ENCODE results near the gene TPM2. TPM values are rescaled to one million over a fixed set of nuclear protein-coding genes. Genes with fewer than 3 reads are reported as not detected.
"Not testable (repeated sequence)": the region's sequence is repeated elsewhere in the genome, so short reads cannot be mapped to it uniquely, and the experiment has no call there.

Gene TPM2
- total RNA-seq, 1 donor from 2014 or later, result 165 TPM

DNA sequence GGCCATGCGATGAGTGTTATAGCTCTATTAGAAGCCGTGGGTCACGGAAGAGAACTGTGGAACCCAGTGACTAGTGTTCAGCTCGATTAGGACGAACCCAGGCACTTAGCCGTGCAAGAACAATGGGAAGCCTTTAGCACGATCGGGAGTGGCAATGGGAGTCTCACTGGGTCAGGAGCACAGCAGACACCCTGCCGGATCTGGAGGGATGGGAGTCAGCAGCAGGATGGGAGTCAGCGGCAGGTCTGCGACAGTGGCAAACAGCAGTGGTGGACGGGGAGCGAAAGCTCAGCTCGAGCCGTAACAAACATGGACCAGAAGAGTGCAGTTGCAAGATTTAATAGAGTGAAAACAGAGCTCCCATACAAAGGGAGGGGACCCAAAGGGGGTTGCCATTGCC is 49.3 kb downstream of the TPM2 start:
- intact Hi-C loops (cut with DNase I); ATAC-seq: not testable (repeated sequence)
- peak; percentile 32 for DNase-seq (ENCODE audit: low spot score)

DNA sequence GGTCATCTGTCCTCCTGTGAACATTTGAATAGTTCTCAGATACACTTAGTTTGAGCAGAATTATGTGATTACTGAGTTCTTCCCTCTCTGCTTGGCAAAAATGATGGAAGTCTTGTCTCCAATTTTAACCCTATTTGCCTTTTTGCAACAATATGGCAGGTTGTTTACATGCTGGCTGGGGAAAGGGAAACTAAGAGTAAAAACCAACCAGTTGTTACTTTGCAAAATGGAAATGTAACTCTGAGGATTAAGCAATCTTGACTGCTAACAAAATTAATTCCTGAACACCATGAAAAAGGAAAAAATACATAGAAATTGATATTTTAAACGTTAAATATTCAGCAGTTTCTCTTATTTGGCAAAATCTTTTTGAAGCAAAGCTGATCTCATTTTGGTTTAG is 50.1 kb downstream of the TPM2 start:
- intact Hi-C loops (cut with DNase I), result no loop called here
- DNase-seq (ENCODE audit: low spot score) (no peak), ATAC-seq (no peak)

DNA sequence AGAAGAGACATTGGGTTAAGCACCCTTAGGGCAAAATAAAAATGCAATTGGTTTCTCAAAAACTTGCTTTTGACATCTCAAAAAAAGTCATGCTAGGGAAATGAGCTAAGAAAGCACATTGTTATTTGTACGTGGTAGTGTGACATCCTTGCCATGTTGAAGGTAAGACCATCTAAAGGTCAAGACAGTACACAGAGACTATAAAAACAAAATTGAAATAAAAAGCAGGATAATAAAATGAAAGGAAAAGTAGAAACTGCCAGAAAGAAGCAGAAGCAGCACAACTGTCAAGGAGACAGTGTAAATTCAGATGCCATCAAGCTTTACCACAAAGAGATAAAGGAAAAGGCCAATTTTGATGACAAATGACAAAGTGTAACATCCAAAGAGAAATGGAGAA is 50.5 kb downstream of the TPM2 start:
- intact Hi-C loops (cut with DNase I); ATAC-seq: not testable (repeated sequence)

DNA sequence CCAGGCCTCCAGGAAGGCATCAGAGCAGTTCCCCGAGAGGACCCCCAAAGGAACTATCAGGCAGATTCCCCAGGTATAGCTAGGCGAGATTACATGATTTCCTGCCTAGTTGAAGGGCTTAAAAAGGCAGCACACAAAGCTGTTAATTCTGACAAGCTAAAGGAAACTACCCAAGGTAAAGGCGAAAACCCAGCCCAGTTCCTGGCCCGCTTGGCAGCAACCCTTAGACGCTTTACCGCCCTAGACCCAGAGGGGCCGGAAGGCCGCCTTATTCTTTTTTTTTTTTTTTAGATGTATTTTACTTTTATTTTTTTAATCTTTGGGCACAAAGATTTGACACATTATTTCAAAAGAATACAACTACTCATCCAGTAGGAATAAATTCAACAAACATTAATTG is 51.0 kb downstream of the TPM2 start:
- intact Hi-C loops (cut with DNase I); ATAC-seq: not testable (repeated sequence)
- peak; percentile 38 for DNase-seq (ENCODE audit: low spot score)

More for the DNA sequence above, 50.5 kb downstream of the TPM2 start:
- not testable (repeated sequence) for DNase-seq (ENCODE audit: low spot score)

DNA sequence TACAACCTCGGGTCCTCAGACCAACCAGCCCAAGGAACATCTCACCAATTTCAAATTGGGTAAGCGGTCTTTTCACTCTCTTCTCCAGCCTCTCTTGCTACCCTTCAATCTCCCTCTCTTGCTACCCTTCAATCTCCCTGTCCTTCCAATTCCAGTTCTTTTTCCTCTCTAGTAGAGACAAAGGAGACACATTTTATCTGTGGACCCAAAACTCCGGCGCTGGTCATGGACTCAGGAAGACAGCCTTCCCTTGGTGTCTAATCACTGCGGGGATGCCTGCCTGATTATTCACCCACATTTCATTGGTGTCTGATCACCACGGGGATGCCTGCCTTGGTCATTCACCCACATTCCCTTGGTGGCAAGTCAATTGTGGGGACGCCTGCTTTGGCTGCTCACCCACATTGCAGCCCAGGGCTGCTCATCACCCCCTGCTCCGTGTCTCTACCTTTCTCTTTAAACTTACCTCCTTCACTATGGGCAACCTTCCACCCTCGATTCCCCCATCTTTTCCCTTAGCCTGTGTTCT is 52.2 kb downstream of the TPM2 start:
- intact Hi-C loops (cut with DNase I); ATAC-seq: not testable (repeated sequence)
- DNase-seq (ENCODE audit: low spot score), result peak; percentile 5

DNA sequence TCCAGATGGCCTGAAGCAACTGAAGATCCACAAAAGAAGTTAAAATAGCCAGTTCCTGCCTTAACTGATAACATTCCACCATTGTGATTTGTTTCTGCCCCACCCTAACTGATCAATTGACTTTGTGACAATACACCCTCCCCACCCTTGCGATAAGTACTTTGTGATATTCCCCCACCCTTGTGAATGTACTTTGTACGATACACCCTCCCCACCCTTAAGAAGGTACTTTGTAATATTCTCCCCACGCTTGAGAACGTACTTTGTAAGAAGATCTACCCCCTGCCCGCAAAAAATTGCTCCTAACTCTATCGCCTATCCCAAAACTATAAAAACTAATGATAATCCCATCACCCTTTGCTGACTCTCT is 52.9 kb downstream of the TPM2 start:
- ATAC-seq; DNase-seq (ENCODE audit: low spot score); intact Hi-C loops (cut with DNase I): not testable (repeated sequence)

DNA sequence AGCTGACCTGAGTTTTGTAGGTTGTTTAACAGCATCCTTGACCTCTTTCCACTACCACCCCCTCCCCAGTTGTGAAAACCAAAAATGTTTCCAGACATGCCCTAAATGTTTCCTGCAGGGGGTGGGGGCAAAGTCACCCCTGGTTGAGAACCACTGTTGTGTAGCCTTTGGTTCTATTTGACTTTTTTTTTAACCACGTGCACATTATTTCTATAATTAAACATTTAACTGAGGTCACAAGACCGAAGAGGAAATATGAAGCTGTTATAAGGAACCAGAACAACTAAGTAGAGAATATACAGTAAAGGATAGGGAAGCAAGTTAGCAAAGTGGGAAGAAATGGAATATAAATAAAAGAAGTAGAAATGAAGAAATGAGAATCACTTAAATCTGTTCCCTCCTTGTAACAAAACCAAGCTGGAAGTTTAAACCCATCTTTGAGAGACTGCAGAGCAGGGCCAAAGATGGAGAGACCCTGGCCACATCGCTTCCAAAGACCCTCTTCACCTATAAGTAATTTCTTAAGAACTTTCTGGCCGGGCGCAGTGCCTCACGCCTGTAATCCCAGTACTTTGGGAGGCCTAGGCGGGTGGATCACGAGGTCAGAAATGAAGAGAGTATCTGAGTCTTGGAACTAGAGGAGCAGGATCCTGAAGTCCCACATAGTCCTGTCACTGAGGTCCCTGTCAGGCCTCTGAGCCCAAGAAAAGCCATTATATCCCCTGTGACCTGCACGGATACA is 53.4 kb downstream of the TPM2 start:
- intact Hi-C loops (cut with DNase I), result no loop called here
- DNase-seq (ENCODE audit: low spot score) (peak; percentile 47), ATAC-seq (peak; percentile 73)

DNA sequence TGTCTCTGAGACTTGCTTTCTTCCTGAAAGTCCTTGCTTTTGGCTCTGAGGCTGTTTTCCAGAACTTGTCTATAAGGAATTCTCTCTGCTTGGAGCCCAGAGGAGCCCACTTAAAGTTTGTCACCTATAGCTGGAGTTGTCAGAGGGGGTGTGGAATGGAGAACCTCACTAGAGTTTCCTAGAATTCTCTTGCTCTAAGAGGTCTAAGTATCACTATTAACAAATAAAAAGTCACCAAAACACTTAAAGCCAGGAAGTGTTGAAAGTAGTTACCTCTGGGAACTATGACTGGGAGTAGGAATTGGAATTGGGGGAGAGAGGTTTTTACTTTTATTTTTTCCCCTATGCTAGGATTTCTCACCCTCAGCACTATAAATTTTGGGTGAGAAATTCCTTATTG is 54.0 kb downstream of the TPM2 start:
- no peak for ATAC-seq

More for the DNA sequence above, 54.0 kb downstream of the TPM2 start:
- DNase-seq (ENCODE audit: low spot score), result no peak
- intact Hi-C loops (cut with DNase I), result no loop called here

Small RNA genes within 50 kb of the gene (microRNA-seq; reads per million reads assigned to microRNA genes)
- gene MIR6852 (not detected), gene MIR6853 (not detected)

Other genes with a start within 250 kb of the TPM2 start
- 45.7 TPM for gene RUSC2, start 199.8 kb downstream of the TPM2 start, total RNA-seq
- 49.0 TPM for gene TESK1, start 84.7 kb downstream of the TPM2 start, total RNA-seq
- 5.5 TPM for gene CD72, start 71.5 kb downstream of the TPM2 start, total RNA-seq
- gene SIT1, start 39.0 kb downstream of the TPM2 start, total RNA-seq, result 0.67 TPM
- gene RMRP, start 31.9 kb downstream of the TPM2 start, total RNA-seq, result 12,220 TPM
- 28.0 TPM for gene CCDC107, start 31.6 kb downstream of the TPM2 start, total RNA-seq
- not detected for gene ARHGEF39, start 24.7 kb downstream of the TPM2 start, total RNA-seq
- not detected for gene CA9, start 16.0 kb downstream of the TPM2 start, total RNA-seq
- 411 TPM for gene TLN1, start 42.3 kb upstream of the TPM2 start, total RNA-seq
- gene CREB3, start 42.7 kb upstream of the TPM2 start, total RNA-seq, result 28.8 TPM
- 67.5 TPM for gene GBA2, start 59.3 kb upstream of the TPM2 start, total RNA-seq
- 28.9 TPM for gene RGP1, start 59.4 kb upstream of the TPM2 start, total RNA-seq
- not detected for gene MSMP, start 64.4 kb upstream of the TPM2 start, total RNA-seq
- gene NPR2, start 101.7 kb upstream of the TPM2 start, total RNA-seq, result 41.8 TPM
- gene SPAG8, start 122.3 kb upstream of the TPM2 start, total RNA-seq, result 6.3 TPM
- gene HINT2, start 125.1 kb upstream of the TPM2 start, total RNA-seq, result 31.2 TPM
- gene FAM221B, start 138.8 kb upstream of the TPM2 start, total RNA-seq, result not detected
- gene TMEM8B, start 139.3 kb upstream of the TPM2 start, total RNA-seq, result 31.7 TPM
- not detected for gene OR13J1, start 180.5 kb upstream of the TPM2 start, total RNA-seq
- 4.5 TPM for gene HRCT1, start 216.3 kb upstream of the TPM2 start, total RNA-seq
- gene SPAAR, start 219.6 kb upstream of the TPM2 start, total RNA-seq, result 5.8 TPM